MCF 10A (cell line): Measurements from ENCODE around the gene MBD3L2B. TPM values are rescaled to one million over a fixed set of nuclear protein-coding genes. Genes with fewer than 3 reads are reported as not detected.

Experiments used
- BruUV-seq: library from RNA; stranded (reverse); fragments of 400-500 nt; replicated peaks from 2 replicates; lab custom pipeline; 2021; lab: Mats Ljungman, UMichigan
- CTCF ChIA-PET: fragments of 300-600 bp; sonication (Branson Sonifier 250); formaldehyde crosslinking; extraction: SDS; loops from one replicate; lab custom pipeline; 2021; ENCODE audit warnings: antibody characterized with exemption, inconsistent platforms; lab: Yijun Ruan, JAX
- POLR2A ChIA-PET: fragments of 300-600, 350-650 bp; sonication (Branson Sonifier 250); formaldehyde crosslinking; extraction: SDS; loops from one replicate; lab custom pipeline; 2020; ENCODE audit warnings: antibody characterized with exemption, inconsistent platforms; lab: Yijun Ruan, JAX
- DNase-seq: peaks from one replicate; pipeline ENCODE4 v3.0.0-alpha.2; 2018; ENCODE audit not compliant: unreplicated experiment
- H3K27ac Mint-ChIP-seq: one replicate; pipeline ENCODE4 v1.8.0; 2022; ENCODE audit warnings: mild to moderate bottlenecking, low read depth, mixed read lengths; ENCODE audit not compliant: unreplicated experiment
- H3K27me3 Mint-ChIP-seq: one replicate; pipeline ENCODE4 v1.8.0; 2022; ENCODE audit warnings: mixed read lengths; ENCODE audit not compliant: insufficient read depth, unreplicated experiment
- H3K36me3 Mint-ChIP-seq: one replicate; pipeline ENCODE4 v1.8.0; 2022; ENCODE audit warnings: mild to moderate bottlenecking, moderate library complexity, mixed read lengths; ENCODE audit not compliant: insufficient read depth, unreplicated experiment
- H3K4me1 Mint-ChIP-seq: one replicate; pipeline ENCODE4 v1.8.0; 2022; ENCODE audit warnings: mixed read lengths; ENCODE audit not compliant: insufficient read depth, unreplicated experiment
- H3K4me3 Mint-ChIP-seq: one replicate; pipeline ENCODE4 v1.8.0; 2022; ENCODE audit warnings: mild to moderate bottlenecking, moderate library complexity, mixed read lengths; ENCODE audit not compliant: unreplicated experiment
- H3K9me3 Mint-ChIP-seq: one replicate; pipeline ENCODE4 v1.8.0; 2022; ENCODE audit warnings: mixed read lengths; ENCODE audit not compliant: unreplicated experiment
- intact Hi-C: fragments of 100-400 bp; cut with micrococcal nuclease; formaldehyde crosslinking; loops from 2 replicates; pipeline ENCODE4 v1.14.1; 2022
- total RNA-seq: library from RNA; stranded (reverse); gene quantifications from 2 replicates; pipeline ENCODE4 v1.2.3, GENCODE V29; 2022
- TF ChIP-seq, protein P1 (sequence below): fragments of 200-600 bp; IDR thresholded peaks from one replicate; pipeline ENCODE4 v1.8.0; 2022; ENCODE audit warnings: antibody characterized with exemption, mild to moderate bottlenecking; ENCODE audit not compliant: unreplicated experiment

The MBD3L2B gene
- total RNA-seq, 1 experiment from 2014 or later, result not detected

GRCh38 chr19:6976197-6976596 lies 45.0 kb downstream of the MBD3L2B start:
- BruUV-seq, result no TSS peak
- POLR2A ChIA-PET, result no interaction called here
- TF ChIP-seq, protein P1, sequence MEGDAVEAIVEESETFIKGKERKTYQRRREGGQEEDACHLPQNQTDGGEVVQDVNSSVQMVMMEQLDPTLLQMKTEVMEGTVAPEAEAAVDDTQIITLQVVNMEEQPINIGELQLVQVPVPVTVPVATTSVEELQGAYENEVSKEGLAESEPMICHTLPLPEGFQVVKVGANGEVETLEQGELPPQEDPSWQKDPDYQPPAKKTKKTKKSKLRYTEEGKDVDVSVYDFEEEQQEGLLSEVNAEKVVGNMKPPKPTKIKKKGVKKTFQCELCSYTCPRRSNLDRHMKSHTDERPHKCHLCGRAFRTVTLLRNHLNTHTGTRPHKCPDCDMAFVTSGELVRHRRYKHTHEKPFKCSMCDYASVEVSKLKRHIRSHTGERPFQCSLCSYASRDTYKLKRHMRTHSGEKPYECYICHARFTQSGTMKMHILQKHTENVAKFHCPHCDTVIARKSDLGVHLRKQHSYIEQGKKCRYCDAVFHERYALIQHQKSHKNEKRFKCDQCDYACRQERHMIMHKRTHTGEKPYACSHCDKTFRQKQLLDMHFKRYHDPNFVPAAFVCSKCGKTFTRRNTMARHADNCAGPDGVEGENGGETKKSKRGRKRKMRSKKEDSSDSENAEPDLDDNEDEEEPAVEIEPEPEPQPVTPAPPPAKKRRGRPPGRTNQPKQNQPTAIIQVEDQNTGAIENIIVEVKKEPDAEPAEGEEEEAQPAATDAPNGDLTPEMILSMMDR, result no peak
- intact Hi-C loops, result no loop called here
- Mint-ChIP-seq H3K9me3 (no peaks in the 10 kb centered on the region), H3K27me3 (peaks cover 17% of the 10 kb centered on the region), H3K4me3 (no peak overlapping the region), H3K27ac (no peak overlapping the region), H3K4me1 (peaks cover 6% of the 10 kb centered on the region), H3K36me3 (no peaks in the 10 kb centered on the region)
- DNase-seq, result no peak
- CTCF ChIA-PET, result interaction anchor here (0.6 kb wide), 1 partner anchor 954 kb away, joined by 3 read pairs; no protein-coding TSS in a partner anchor

DNA sequence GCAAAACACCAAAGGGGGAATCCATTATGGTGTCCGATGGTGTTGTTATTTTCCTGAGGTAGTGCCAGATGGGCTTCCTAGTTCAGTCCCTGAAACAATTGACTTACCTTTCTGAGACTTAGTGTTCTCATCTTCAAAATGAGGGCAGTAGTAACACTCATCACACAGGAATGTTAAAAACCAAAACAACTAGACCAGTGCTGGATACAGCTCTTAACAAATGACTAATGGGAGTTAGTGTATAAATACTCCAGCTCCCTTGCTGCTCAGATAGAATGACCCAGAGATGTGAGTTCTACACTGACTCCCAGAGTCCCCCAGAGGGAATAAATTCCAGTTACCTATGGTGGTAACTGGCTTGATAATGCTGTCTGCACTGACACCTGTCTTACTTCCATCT lies 49.9 kb downstream of the MBD3L2B start:
- POLR2A ChIA-PET, result no interaction called here
- Mint-ChIP-seq H3K27me3 (peaks cover 31% of the 10 kb centered on the region), H3K9me3 (no peaks in the 10 kb centered on the region), H3K4me1 (peaks cover 11% of the 10 kb centered on the region), H3K36me3 (no peaks in the 10 kb centered on the region), H3K4me3 (no peak overlapping the region), H3K27ac (no peak overlapping the region)
- DNase-seq, result peak; percentile 24
- CTCF ChIA-PET, result interaction anchor here (1.0 kb wide), 1 partner anchor 10 kb away, joined by 3 read pairs; no protein-coding TSS in a partner anchor
- BruUV-seq, result no TSS peak
- TF ChIP-seq, protein P1, result no peak
- intact Hi-C loops, result no loop called here

DNA sequence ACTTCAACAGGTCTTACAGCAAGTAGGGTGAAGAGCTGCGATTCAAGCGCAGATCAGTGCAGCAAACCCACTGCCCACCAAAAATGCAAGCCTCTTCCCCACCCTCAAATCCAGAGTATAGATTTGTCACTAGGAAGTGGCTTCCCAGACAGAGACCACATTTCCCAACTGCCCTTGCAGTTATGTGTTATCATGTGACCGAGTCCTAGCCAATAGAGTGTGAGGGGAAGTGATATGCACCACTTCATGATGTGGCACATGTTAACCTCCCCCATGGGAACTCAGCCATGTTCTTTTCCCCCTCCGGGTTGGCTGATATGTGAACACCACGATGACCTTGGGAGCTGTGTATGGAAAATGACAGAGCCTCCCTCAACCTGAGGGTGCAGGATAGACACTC lies 50.8 kb downstream of the MBD3L2B start:
- H3K27me3 Mint-ChIP-seq, result peaks cover 30% of the 10 kb centered on the region
- POLR2A ChIA-PET, result interaction anchor here (1.2 kb wide), 1 partner anchor 9 kb away, joined by 3 read pairs; no protein-coding TSS in a partner anchor
- BruUV-seq, result no TSS peak
- DNase-seq, result no peak
- peaks cover 11% of the 10 kb centered on the region for H3K4me1 Mint-ChIP-seq
- TF ChIP-seq, protein P1, result no peak
- H3K27ac Mint-ChIP-seq, result no peak overlapping the region
- H3K36me3 Mint-ChIP-seq, result no peaks in the 10 kb centered on the region
- intact Hi-C loops, result no loop called here
- no peak overlapping the region for H3K4me3 Mint-ChIP-seq
- H3K9me3 Mint-ChIP-seq, result no peaks in the 10 kb centered on the region
- CTCF ChIA-PET, result interaction anchor here (0.8 to 1.0 kb wide), 2 partner anchors 9 to 20 kb away, joined by 3 read pairs; no protein-coding TSS in a partner anchor

DNA sequence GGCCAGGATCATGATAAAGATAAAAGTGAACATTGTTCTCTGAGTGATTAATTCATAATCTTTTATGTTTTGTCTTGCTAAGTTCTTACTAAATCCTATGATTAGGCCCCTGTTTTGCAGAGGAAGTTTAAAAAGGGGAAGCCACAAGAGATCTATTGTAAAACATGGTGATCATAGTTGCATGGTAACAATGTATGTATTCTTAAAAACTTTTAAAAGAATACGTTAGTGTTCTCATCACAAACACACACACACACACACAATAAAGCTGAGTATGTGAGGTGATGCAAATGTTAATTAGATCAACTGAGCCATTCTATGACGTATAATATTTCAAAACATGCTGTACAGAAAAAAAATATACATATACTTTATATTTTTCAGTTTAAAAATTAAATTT lies 51.2 kb downstream of the MBD3L2B start:
- intact Hi-C loops, result no loop called here
- no peaks in the 10 kb centered on the region for H3K9me3 Mint-ChIP-seq
- no peak for DNase-seq
- TF ChIP-seq, protein P1, result no peak
- peaks cover 26% of the 10 kb centered on the region for H3K27me3 Mint-ChIP-seq
- ChIA-PET POLR2A (interaction anchor here (1.2 kb wide), 1 partner anchor 9 kb away, joined by 3 read pairs; no protein-coding TSS in a partner anchor), CTCF (no interaction called here)
- H3K4me1 Mint-ChIP-seq, result peaks cover 11% of the 10 kb centered on the region
- no peak overlapping the region for H3K4me3 Mint-ChIP-seq
- no peak overlapping the region for H3K27ac Mint-ChIP-seq
- BruUV-seq, result no TSS peak
- no peaks in the 10 kb centered on the region for H3K36me3 Mint-ChIP-seq
